Fibroblast of mammary gland (primary cell): Measurements from ENCODE around the gene TBX4.
A peak's percentile ranks its signal among the peaks of the same experiment; 100 is the strongest.

Experiments used
- DNase-seq: peaks from one replicate; pipeline ENCODE4 v3.0.0-alpha.2; 2010; ENCODE audit warnings: low read depth
- H3K4me3 ChIP-seq: 2 replicates; pipeline ENCODE4 v1.5.1; 2011; ENCODE audit warnings: low read depth, mild to moderate bottlenecking, low read length, moderate library complexity; ENCODE audit not compliant: control insufficient read depth
- CTCF ChIP-seq: conservative IDR thresholded peaks from 2 replicates; pipeline ENCODE4 v1.5.1; 2011; ENCODE audit warnings: low read depth, low read length, inconsistent platforms; ENCODE audit not compliant: control insufficient read depth, insufficient read depth

The TBX4 gene

GRCh38 chr17:61486135-61487120 is 34.2 kb downstream of the TBX4 start:
- TF ChIP-seq CTCF, result no peak
- H3K4me3 ChIP-seq, result no peak overlapping the region
- DNase-seq, result no peak

- H3K4me3 ChIP-seq, result no peak overlapping the region
- no peak for TF ChIP-seq CTCF
- DNase-seq, result peak; percentile 16
These were observed 35.2 kb downstream of the TBX4 start for GRCh38 chr17:61487161-61487988.

GRCh38 chr17:61487989-61488595 is 35.9 kb downstream of the TBX4 start:
- no peak overlapping the region for H3K4me3 ChIP-seq
- TF ChIP-seq CTCF, result no peak
- DNase-seq, result no peak

- no peak for TF ChIP-seq CTCF
- H3K4me3 ChIP-seq, result no peak overlapping the region
- DNase-seq, result no peak
These were observed 36.9 kb downstream of the TBX4 start for GRCh38 chr17:61488878-61489718.

GRCh38 chr17:61489719-61490490 is 37.7 kb downstream of the TBX4 start:
- no peak overlapping the region for H3K4me3 ChIP-seq
- DNase-seq, result no peak
- no peak for TF ChIP-seq CTCF
